Measurements from ENCODE around the gene NDUFB7.

DNA sequence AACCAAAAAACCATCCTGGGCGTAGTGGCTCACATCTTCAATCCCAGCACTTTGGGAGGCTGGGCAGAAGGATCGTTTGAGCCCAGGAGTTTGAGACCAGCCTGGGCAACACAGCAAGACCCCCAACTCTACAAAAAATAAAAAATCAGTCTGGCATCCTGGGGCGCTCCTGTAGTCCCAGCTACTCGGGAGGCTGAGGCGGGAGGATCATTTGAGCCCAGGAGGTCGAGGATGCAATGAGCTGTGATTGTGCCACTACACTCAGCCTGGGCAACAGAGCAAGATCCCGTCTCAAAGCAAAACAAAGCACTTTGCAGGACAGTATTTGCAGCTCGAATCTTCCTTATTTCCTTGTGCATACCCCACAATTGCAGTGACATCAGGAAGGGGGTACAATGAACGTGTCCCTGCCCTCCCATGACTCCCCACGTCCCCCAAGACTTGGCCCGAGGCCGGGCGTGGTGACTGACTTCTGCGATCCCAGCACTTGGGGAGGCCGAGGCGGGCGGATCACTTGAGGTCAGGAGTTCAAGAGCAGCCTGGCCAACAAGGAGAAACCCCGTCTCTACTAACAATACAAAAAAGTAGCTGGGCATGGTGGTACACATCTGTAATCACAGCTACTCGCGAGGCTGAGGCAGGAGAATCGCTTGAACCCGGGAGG is 870 bp downstream of the NDUFB7 start:
- TF ChIP-seq CTCF (IDR thresholded peaks at IDR 0.05) (no peak), POLR2A (IDR thresholded peaks at IDR 0.05) (no peak)

Measured in heart left ventricle (tissue), 13 donors.